HG03378 (cell line): ENCODE data around the gene GALNT6.
"Not testable (repeated sequence)": the region's sequence is repeated elsewhere in the genome, so short reads cannot be mapped to it uniquely, and the experiment has no call there.

Experiments used
- ATAC-seq: cut with Tn5 transposase; IDR thresholded peaks from one replicate; pipeline ENCODE4 v1.9.1; 2021; ENCODE audit warnings: mild to moderate bottlenecking, moderate library complexity; ENCODE audit not compliant: unreplicated experiment

Gene GALNT6

GRCh38 chr12:51361161-51362016 is 29.8 kb downstream of the GALNT6 start:
- no peak for ATAC-seq

- no peak for ATAC-seq
Observed at GRCh38 chr12:51360315-51360714, 30.9 kb downstream of the GALNT6 start.

- no peak for ATAC-seq
Observed at GRCh38 chr12:51359851-51360250, 31.4 kb downstream of the GALNT6 start.

- no peak for ATAC-seq
Observed at GRCh38 chr12:51358496-51358895, 32.7 kb downstream of the GALNT6 start.

GRCh38 chr12:51357374-51358047 is 33.7 kb downstream of the GALNT6 start:
- ATAC-seq: peak; percentile 47

GRCh38 chr12:51351913-51352532 is 39.2 kb downstream of the GALNT6 start:
- no peak for ATAC-seq

GRCh38 chr12:51349026-51349425 is 42.2 kb downstream of the GALNT6 start:
- no peak for ATAC-seq

GRCh38 chr12:51348116-51348515 is 43.1 kb downstream of the GALNT6 start:
- ATAC-seq: no peak

GRCh38 chr12:51346581-51346980 is 44.6 kb downstream of the GALNT6 start, which contains the start of gene CELA1:
CELA1 (minus strand) TSS chr12:51346679; CDS start chr12:51346638, 41 bp downstream.
- no peak for ATAC-seq

- no peak for ATAC-seq
Observed at GRCh38 chr12:51345681-51346080, 45.5 kb downstream of the GALNT6 start.

GRCh38 chr12:51343201-51343600 is 48.0 kb downstream of the GALNT6 start:
- no peak for ATAC-seq

GRCh38 chr12:51342416-51342815 is 48.8 kb downstream of the GALNT6 start:
- ATAC-seq: no peak

GRCh38 chr12:51341251-51342007 is 49.8 kb downstream of the GALNT6 start:
- no peak for ATAC-seq

- ATAC-seq: no peak
Observed at GRCh38 chr12:51339750-51340149, 51.5 kb downstream of the GALNT6 start.

- ATAC-seq: not testable (repeated sequence)
Observed at GRCh38 chr12:51337336-51337735, 53.9 kb downstream of the GALNT6 start.

GRCh38 chr12:51335931-51336330 is 55.3 kb downstream of the GALNT6 start:
- no peak for ATAC-seq

- ATAC-seq: no peak
Observed at GRCh38 chr12:51334764-51335163, 56.4 kb downstream of the GALNT6 start.

- no peak for ATAC-seq
Observed at GRCh38 chr12:51333536-51333935, 57.7 kb downstream of the GALNT6 start.

- ATAC-seq: no peak
Observed at GRCh38 chr12:51330186-51330585, 61.0 kb downstream of the GALNT6 start.

GRCh38 chr12:51329742-51330141 is 61.5 kb downstream of the GALNT6 start:
- ATAC-seq: no peak

- ATAC-seq: no peak
Observed at GRCh38 chr12:51328587-51328986, 62.6 kb downstream of the GALNT6 start.
